ENCODE results near the gene SPECC1L.

The SPECC1L gene

DNA sequence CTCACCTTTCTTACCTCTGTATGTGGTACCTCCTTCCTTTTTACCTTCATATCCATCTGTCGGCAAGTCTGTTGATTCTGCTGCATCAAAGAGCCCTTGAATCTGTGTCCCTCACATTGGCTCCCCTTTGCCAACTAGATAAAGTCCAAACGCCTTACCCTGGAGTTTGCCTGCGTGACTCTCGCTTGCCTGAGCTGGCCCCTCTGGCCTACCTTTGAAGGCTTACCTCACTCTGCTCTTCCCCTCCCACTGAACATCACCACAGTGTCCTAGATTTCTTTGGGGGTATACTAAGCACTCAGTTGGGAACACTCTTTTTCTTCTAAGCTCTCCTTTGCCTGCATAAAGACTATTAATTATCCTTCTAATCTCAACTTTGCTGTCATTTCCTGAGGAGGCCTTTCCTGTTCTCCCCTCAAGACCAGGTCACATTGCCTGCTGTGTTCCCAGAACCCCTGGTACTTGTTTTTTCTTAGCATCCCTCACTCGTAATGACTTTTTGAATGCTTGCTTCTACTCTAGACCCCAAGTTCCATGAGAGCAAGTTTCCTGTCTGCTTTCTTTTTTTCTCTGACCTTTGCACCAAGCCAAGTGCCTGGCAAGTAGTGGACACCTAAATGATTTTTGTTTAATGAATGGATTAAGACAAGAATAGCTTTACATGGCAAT is 89.0 kb downstream of the SPECC1L start:
- no peak for DNase-seq (ENCODE audit: low read depth, low spot score)

DNA sequence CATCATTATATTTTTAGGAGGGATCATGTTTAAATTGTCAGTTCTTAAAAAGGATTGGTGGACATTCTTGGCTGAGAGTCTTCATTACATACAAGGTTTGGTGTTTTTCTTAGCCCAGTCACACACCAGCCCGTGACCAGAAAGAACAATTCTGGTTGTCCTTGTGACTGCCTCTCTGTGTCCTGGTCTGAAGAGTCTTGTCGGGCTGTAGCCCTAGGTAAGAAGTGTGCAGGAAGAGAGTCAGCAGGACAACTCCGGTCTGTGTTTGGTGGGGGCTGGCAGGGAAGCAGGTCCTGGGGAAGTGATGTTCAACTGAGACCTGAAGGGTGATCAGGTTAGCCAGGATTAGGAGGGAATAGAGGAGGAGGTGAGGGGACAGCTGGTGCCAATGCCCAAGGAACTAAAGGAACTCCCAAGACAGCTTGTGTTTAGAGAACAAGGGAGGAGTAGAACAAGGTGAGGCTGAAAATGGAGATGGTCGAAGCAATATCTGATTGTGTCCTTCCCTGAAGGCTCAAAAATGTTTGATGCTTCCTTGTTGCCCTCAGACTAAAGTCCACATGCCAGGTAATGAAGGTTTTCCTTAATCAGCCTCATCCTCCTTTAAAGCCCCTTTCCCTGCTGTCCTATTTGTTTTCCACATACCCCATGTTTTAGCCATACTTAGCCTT is 91.5 kb downstream of the SPECC1L start:
- no peak for DNase-seq (ENCODE audit: low read depth, low spot score)

DNA sequence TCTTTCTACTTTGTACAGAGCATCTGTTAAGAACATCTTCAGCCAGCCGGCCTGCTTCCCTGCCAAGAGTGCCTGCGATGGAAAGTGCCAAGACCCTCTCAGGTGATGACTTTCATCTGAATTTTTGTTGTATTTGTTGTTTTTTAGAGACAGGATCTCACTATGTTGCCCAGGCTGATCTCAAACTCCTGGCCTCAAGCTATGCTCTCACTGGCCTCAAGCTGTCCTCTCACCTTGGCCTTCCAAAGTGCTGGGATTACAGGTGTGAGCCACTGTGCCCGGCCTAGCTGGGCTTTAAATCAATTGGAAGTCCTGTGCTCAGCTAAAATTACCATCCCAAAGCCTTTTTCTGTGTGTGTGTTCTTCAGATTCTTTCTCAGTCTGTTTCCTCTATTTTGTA is 92.6 kb downstream of the SPECC1L start:
- no peak for DNase-seq (ENCODE audit: low read depth, low spot score)

DNA sequence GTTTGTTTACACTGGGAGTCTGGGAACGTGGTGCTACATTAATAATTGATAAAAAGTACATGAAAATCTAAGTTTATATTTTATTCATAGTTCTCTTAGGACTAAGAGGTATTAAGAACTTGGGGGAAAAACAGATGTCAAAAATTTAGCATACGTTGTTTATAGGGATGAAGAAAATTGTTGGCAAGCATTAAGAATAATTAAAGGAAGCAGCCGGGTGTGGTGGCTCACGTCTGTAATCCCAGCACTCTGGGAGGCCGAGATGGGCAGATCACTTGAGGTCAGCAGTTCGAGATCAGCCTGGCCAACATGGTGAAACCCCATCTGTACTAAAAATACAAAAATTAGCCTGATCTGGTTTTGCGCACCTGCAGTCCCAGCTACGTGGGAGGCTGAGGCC is 96.1 kb downstream of the SPECC1L start:
- DNase-seq (ENCODE audit: low read depth, low spot score): no peak

DNA sequence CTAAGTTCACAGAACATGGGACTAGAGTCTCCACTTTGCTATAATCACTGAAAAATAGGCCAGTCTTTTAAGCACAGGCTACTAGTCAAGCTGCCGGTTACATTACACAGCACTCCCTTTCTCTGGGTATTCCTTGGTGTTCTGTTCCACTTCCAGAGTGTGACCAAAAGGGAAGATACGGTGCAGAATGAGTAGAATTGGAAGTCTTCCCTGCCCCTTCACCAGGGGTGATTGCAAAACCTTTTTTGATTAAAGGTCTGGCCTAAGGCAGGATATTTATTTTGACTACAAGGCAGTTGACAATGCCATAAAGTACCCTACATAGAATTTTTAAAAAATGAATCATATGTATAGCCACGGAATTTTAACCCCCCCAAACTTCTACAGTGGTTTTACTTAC is 97.2 kb downstream of the SPECC1L start:
- no peak for DNase-seq (ENCODE audit: low read depth, low spot score)

DNA sequence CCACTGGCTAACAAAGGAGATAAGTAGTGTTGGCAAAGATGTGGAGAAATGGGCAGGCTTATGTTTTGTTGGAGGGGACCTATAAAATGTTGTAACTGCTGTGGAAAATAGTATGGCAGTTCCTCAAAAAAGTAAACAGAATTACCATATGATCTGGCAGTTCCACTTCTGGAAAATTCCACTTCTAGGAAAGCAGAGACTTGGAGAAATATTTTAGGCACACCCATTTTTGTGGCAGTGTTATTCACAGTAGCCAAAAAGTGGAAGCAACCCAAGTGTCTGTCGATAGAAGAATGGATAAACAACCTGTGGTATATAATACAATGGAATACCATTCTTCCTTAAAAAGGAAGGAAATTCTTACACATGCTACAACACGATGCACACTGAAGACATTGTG is 99.8 kb downstream of the SPECC1L start:
- DNase-seq (ENCODE audit: low read depth, low spot score): no peak

DNA sequence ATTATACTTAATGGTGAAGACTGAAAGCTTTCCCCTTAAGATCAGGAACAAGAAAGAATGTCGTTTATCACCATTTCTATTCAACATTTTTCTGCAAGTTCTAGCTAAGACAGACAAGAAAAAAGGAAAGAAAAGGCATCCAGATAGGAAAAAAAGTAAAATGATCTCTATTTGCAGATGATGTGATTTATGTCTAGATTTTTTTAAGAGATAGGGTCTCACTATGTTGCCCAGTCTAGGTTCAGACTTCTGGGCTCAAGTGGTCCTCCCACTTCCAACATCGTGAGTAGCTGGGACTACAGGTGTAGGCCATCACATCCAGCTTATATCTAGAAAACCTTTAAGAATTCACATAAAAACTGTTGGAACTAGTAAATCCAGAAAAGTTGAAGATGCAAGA is 105.4 kb downstream of the SPECC1L start:
- DNase-seq (ENCODE audit: low read depth, low spot score): no peak

DNA sequence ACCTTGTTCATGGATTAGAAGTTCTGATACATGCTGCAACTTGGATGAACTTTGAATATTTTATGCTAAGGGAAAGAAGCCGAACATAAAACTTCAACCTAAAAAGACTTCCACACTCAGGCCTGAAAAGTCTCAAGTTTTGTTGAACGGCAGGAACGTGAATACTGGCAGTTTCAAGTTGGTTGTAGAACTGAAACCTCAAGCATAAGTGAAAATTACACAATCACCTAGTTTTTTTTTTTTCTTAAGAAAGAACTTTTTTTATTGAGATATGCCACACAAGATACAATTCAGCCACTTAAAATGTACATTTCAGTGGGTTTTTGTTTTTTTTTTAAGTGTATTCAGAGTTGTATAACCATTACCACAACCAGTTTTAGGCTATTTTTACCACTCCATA is 106.0 kb downstream of the SPECC1L start:
- DNase-seq (ENCODE audit: low read depth, low spot score): no peak

DNA sequence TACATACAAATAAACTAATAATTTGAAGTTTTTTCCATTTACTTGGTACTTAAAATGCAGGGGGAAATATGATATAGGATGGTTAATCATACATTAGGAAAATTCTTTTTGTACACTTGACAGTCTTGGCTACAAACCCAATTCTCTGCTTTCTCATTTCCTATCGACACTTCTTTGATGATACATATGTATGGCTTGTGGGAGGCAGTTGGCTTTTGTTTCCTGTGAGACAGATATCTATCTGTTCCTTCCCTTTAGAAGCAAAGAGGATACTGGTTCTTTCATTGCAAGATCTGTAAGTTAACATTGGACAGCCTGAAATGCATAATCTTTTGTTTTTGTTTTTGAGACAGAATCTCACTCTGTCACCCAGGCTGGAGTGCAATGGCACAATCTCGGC is 108.9 kb downstream of the SPECC1L start:
- no peak for DNase-seq (ENCODE audit: low read depth, low spot score)

DNA sequence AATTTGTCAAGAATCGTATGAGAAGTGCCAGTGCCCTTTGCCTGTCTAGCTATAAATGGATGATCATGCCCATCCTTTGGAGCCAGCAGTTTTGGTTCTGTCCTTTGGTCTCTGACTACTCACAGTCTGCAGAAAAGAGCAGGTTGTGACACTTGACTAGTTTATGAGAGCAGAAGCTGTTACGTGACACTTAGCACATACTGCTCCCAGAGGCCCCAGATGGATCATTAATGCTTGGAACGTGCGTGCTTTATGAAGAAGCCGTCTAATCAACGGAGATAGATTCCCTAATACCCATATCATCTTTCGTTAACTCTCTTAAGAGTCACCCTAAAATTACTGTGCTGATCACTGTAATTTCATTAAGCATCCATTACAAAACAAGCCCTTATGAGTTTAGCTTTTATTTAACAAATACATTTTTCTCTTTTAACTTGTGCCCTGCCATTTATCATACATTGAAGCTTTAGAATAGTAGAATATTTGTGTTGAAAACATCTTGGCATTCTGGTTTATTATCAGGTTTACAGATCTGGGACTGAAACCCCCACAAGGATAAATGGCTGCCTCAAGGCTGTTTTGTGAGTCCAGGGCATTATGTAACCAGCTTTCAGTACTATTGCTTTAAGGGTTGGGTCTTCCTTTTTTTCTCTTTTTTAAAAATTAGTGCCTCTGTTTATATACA is 109.7 kb downstream of the SPECC1L start:
- DNase-seq (ENCODE audit: low read depth, low spot score): no peak

DNA sequence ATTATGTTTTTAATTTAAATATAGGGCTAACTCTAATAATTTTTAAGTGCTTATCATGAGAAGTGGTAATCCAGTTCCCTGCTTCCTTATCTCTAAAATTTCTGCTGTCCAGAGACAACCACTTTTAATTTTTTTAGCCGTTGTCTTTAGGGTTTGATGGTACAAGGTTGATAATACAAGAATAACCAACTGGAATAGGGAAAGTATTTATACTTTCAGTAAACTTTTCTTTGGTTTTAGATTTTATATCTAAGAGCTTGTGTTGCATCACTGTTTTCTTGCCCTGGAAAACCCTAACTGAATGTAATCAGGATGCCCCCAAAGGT is 110.2 kb downstream of the SPECC1L start:
- DNase-seq (ENCODE audit: low read depth, low spot score): no peak

DNA sequence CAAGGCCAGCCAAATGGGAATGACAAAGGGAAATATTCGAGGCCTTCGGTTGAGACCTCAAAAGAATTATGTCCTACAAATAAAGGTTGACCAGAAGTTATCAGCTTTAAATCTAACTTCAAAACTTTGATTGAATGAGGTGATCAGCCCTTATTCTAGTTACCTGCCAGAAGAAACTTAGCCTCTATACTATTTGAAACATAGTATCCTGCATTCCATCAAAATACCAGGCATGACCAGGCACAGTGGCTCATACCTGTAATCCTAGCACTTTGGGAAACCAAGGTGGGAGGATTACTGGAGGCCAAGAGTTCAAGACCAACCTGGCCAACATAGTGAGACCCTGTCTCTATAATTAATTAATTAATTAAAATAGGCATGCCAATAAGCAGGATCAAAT is 112.4 kb downstream of the SPECC1L start:
- DNase-seq (ENCODE audit: low read depth, low spot score): no peak

DNA sequence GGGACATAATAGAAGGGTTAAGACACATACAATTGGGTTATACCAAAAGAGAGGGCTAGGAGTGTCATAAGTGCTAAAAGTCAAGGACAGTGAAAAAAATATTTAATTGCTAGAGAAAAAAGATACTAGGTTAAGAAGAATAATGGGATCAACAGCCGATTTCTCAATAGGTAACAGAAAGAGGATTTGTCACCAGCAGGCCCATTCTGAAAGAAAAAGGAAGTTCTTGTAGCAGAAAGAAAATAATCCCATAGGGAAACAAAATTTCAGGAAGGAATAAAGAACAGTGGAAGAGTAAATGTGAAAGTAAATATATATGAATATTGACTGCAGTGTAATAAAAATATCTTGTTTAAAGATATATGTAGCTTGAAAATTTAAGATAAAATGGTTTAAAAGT is 113.5 kb downstream of the SPECC1L start:
- no peak for DNase-seq (ENCODE audit: low read depth, low spot score)

DNA sequence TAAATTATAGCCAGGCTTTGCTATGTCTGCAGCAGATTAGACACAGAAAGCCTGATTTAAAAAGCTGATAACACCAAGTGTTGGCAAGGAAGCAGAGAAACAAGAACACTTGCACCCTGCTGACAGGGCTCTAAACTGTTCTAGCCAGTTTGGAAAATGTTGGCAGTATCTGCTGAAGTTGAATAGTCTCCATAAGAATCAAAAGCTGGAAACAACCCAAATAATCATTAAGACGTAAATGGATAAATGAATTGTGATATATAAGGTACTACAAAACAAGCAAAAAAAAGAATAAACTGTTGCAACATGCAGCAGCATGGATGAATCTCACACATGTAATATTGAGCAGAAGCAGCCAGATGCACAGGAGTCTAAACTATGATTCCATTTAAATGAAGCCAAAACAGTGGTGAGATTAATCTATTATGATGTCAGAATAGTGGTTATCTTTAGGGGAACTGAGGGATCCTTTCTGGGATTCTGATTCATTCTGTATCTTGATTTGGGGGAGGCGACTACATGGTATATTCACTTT is 116.4 kb downstream of the SPECC1L start:
- no peak for DNase-seq (ENCODE audit: low read depth, low spot score)

DNA sequence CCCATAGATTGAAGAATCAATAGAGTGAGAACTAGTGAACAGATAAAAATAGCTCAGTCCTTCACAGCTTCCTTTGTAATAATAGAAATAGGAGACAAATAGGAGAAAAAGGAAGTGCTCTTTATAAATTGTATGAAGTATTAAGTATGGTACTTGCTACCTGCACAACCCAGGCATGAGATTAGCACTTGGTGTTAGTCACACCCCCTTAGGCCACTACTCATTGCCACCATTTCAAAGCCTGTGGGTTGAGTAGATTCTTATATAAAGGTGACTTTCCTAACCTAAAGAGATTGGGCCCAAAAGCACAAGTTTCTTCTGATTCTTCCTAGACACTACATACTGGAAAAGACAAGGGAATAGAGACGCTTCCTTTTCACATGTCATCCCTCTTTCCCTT is 119.0 kb downstream of the SPECC1L start:
- DNase-seq (ENCODE audit: low read depth, low spot score): no peak

DNA sequence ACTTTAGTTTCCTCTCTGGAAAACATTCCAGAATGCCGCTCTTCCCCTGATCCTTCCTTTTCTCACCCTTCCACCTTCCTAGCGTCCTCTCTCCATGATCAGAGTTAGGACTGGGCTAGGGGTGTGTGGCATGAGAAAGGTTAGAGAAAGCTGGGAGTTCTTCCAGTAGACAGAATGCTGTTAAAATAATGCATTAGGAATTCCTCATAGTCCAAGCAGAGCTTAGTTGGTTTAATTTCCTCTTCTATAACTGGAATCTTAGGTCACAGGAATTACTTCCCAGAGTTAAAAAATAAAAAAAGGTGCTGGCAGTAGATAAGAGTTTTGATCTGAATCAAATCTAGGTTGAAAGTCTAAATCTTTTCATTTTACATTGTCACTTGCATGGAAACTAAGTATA is 119.5 kb downstream of the SPECC1L start:
- no peak for DNase-seq (ENCODE audit: low read depth, low spot score)

DNA sequence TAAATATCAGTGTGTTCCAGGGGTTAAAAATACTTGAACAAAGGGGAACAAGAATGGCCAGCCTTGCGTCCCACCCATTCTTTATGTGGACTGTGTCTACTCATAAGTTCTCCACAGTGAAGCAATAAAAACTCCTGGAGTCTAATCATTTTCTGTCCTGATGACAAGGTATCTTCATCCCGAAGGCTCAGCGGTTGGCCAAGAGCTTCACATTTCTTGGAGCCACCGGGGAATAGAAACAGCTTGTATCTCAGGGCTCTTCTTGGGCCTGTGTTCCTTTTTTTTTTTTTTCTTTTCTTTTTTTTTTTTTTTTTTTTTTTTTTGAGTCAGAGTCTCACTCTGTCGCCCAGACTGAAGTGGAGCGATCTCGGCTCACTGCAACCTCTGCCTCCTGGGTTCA is 119.9 kb downstream of the SPECC1L start:
- DNase-seq (ENCODE audit: low read depth, low spot score): no peak

DNA sequence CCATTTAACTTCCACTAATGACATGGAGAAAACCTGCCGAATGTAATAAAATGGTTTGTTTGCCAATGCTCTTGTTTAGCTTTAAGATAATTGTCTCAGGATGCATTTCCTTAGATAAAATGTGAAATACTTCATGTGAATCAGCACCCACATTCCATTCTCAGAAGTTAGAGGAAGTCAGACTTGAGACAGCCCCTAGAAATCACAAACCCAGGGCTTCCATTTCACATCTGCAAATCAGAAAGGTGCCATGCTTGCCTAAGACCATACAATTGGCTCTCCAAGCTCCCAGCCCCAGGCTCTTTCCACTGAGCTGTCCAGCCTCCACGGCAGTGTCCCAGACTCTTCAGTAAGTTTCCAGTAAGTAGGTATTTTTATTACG is 121.2 kb downstream of the SPECC1L start:
- no peak for DNase-seq (ENCODE audit: low read depth, low spot score)

DNA sequence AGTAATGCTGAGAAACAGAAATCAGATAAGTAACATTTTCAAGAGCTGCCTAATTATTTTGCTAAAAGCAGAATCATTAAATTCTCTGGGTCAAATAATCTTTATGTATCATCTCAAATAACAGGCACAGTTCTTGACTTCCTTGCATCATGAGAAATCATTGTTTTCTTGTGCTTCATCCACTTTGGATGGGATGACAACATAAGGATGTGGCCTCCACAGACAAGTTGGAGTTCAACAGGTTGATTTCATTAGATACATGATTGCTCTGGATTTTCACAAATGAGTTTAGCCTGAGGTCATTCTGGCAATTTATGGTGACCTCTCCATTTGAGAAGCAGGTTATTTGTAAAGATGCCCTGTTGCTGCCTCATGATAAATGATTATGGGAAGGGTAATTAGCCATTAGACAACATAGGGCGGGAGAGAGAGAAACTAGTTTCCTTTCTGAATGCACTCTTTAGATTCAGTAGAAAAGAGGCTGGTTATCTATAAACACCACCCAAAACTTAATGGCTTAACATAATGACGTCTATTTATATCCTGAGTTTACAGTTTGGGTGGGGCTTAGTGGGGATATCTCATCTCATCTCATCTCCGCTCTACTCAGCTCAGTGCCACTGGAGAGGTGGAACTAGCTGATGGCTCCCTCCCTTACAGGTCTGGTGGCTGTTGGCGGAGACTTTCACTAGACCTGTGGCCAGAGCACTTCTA is 121.7 kb downstream of the SPECC1L start:
- DNase-seq (ENCODE audit: low read depth, low spot score): no peak

DNA sequence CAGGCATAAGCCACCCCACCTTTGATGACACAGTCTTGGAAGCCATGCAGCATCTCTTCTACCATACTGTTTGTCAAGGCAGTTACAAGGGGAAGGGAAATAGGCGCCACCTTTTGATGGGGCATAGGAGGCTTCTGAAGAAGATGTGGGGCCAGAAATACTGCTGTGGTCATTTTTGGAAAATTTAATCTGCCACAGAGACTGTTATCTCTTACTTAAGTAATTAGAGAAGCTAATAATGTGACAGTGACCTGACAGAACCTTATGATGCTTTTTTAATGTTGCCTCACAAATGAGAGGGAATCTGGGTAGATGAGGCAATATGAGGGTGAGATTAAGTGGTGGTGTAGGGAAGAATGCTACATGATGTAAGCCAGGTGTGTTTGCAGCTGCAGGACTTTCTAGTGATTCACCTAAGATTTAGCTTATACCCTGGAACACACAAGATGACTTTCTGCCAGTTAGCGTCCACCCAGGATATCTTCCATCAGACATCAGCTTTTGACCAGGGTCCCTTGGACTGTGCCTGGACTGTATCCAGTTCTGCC is 122.5 kb downstream of the SPECC1L start:
- no peak for DNase-seq (ENCODE audit: low read depth, low spot score)

DNA sequence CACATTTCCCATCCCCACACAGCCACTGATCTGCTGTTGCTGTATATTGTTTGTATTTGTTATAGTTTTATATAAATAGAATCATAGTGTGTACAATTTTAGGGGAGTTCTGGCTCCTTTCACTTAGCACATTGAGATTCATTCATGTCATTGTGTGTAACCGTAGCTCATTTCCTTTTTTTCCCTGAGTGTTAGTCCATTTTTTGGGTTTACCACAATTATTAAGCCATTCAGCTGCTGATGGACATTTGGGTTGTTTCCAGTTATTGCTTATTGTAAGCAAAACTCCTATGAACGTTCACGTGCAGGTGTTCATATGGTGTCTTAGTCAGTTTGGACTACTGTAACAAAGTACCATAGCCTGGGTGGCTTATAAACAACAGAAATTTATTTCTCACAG is 123.2 kb downstream of the SPECC1L start:
- DNase-seq (ENCODE audit: low read depth, low spot score): no peak

DNA sequence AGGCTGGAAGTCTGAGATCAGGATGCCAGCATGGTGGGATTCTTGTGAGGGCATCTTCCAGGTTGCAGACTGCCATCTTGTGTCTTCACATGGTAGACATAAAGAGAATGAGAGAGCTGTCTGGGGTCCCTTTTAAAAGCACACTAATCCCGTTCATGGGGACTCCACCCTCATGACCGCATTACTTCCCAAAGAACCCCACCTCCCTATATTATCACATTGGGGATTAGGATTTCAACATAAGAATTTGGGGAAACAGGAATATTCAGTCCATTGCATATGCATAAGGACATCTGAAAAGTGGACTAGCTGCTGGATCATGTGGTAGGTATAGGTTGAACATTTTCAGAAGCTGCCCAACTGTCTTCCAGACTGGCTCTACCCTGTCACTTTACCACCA is 123.6 kb downstream of the SPECC1L start:
- no peak for DNase-seq (ENCODE audit: low read depth, low spot score)

Measured in activated naive CD8-positive, alpha-beta T cell treated with anti-CD3 and anti-CD28 coated beads, Interleukin-2, amount 50 U/mL, for 16 hours (primary cell).